Body of pancreas (tissue), 4 donors: ENCODE data around the gene ITGB1BP1.

Source experiments
- CTCF ChIP-seq, 7 experiments: fragments of 450-650 bp in 4 of 7; fragments of 200-600 bp in 3 of 7; sonication (generic) in 3 of 7; IDR thresholded peaks; one replicate each; pipeline ENCODE4 v1.5.1; 2016 to 2019; ENCODE audit warnings: antibody characterized with exemption in 7 of 7
- POLR2A ChIP-seq, 3 donors: fragments of 450-650 bp; IDR thresholded peaks; one replicate each; pipeline ENCODE4 v1.6.1; 2016; ENCODE audit warnings: antibody characterized with exemption in 3 of 3, mild to moderate bottlenecking in 2 of 3

GRCh38 chr2:9360110-9360509, 63.2 kb downstream of the ITGB1BP1 start:
- TF ChIP-seq CTCF (IDR thresholded peaks at IDR 0.05) (no peak), POLR2A (IDR thresholded peaks at IDR 0.05) (no peak)
